HCT116 (cell line): ENCODE data around the gene CIB4.

Source experiments
- CBX3 ChIP-seq: IDR thresholded peaks from 2 replicates; pipeline ENCODE4 v1.6.1; 2012; ENCODE audit warnings: low read depth
- CEBPB ChIP-seq: IDR thresholded peaks from 2 replicates; pipeline ENCODE4 v1.6.1; 2012; ENCODE audit warnings: low read depth
- CTCF ChIP-seq, 3 experiments: fragments of 200-600 bp in 1 of 3; sonication (generic) in 1 of 3; IDR thresholded peaks in 2 of 3; conservative IDR thresholded peaks in 1 of 3; 2 replicates each; pipeline ENCODE4 v1.5.1; 2012 to 2017; ENCODE audit warnings: low read depth in 2 of 3, low read length in 2 of 3, antibody characterized with exemption in 1 of 3, borderline replicate concordance in 1 of 3, control low read depth in 1 of 3, mild to moderate bottlenecking in 1 of 3, mixed read lengths in 1 of 3, mixed run types in 1 of 3, moderate library complexity in 1 of 3; ENCODE audit not compliant: insufficient read depth in 1 of 3
- EZH2 ChIP-seq: fragments of 200-600 bp; sonication (generic); IDR thresholded peaks from 2 replicates; pipeline ENCODE4 v1.6.1; 2017; ENCODE audit warnings: antibody characterized with exemption, mixed run types
- JUND ChIP-seq: IDR thresholded peaks from 2 replicates; pipeline ENCODE4 v1.6.1; 2012
- POLR2A ChIP-seq: IDR thresholded peaks from 2 replicates; pipeline ENCODE4 v1.7.0; 2011; ENCODE audit warnings: borderline replicate concordance; ENCODE audit not compliant: insufficient read depth, insufficient read length; ENCODE audit errors: extremely low read depth
- POLR2AphosphoS5 ChIP-seq: IDR thresholded peaks from 2 replicates; pipeline ENCODE4 v1.6.1; 2011; ENCODE audit warnings: mild to moderate bottlenecking, low read depth, low read length, moderate library complexity
- RAD21 ChIP-seq: IDR thresholded peaks from 2 replicates; pipeline ENCODE4 v1.6.1; 2012; ENCODE audit warnings: low read depth, mild to moderate bottlenecking
- SIN3A ChIP-seq: IDR thresholded peaks from 2 replicates; pipeline ENCODE4 v1.6.1; 2012; ENCODE audit warnings: low read depth
- YY1 ChIP-seq: IDR thresholded peaks from 2 replicates; pipeline ENCODE4 v1.6.1; 2011; ENCODE audit warnings: low read length, low read depth, moderate library complexity, mild to moderate bottlenecking; ENCODE audit not compliant: insufficient replicate concordance; ENCODE audit errors: extremely low read depth
- ZNF274 ChIP-seq: fragments of 200-500 bp; sonication (Bioruptor generic); IDR thresholded peaks from 2 replicates; pipeline ENCODE4 v1.6.1; 2014; ENCODE audit warnings: mild to moderate bottlenecking, low read depth, low read length, inconsistent platforms
- TF ChIP-seq, protein P1 (sequence below): IDR thresholded peaks from 2 replicates; pipeline ENCODE4 v1.6.1; 2012; ENCODE audit warnings: low read depth

- TF ChIP-seq RAD21 (no peak), POLR2A (no peak), CTCF (IDR thresholded peaks at IDR 0.05 in 2 of 3, conservative IDR thresholded peaks at IDR 0.05 in 1 of 3; ENCODE audit: borderline replicate concordance in 1 of 3, insufficient read depth in 1 of 3, low read depth in 2 of 3, low read length in 2 of 3) (no peak), YY1 (no peak), POLR2AphosphoS5 (no peak), SIN3A (no peak), JUND (no peak), CBX3 (no peak), CEBPB (no peak), EZH2 (no peak), ZNF274 (no peak)
- TF ChIP-seq, protein P1, sequence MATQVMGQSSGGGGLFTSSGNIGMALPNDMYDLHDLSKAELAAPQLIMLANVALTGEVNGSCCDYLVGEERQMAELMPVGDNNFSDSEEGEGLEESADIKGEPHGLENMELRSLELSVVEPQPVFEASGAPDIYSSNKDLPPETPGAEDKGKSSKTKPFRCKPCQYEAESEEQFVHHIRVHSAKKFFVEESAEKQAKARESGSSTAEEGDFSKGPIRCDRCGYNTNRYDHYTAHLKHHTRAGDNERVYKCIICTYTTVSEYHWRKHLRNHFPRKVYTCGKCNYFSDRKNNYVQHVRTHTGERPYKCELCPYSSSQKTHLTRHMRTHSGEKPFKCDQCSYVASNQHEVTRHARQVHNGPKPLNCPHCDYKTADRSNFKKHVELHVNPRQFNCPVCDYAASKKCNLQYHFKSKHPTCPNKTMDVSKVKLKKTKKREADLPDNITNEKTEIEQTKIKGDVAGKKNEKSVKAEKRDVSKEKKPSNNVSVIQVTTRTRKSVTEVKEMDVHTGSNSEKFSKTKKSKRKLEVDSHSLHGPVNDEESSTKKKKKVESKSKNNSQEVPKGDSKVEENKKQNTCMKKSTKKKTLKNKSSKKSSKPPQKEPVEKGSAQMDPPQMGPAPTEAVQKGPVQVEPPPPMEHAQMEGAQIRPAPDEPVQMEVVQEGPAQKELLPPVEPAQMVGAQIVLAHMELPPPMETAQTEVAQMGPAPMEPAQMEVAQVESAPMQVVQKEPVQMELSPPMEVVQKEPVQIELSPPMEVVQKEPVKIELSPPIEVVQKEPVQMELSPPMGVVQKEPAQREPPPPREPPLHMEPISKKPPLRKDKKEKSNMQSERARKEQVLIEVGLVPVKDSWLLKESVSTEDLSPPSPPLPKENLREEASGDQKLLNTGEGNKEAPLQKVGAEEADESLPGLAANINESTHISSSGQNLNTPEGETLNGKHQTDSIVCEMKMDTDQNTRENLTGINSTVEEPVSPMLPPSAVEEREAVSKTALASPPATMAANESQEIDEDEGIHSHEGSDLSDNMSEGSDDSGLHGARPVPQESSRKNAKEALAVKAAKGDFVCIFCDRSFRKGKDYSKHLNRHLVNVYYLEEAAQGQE = no peak
These were observed 11.3 kb upstream of the CIB4 start for GRCh38 chr2:26652361-26653041.
